Fibroblast of the aortic adventitia (primary cell): ENCODE measurements around the gene TAS1R1. TPM values are rescaled to one million over a fixed set of nuclear protein-coding genes. Genes with fewer than 3 reads are reported as not detected.
A peak's percentile ranks its signal among the peaks of the same experiment; 100 is the strongest.

Experiments used
- DNase-seq: peaks from one replicate; pipeline ENCODE4 v3.0.0-alpha.2; 2010; ENCODE audit warnings: low read depth
- H3K4me3 ChIP-seq: 2 replicates; pipeline ENCODE4 v1.5.1; 2011; ENCODE audit warnings: low read depth, mild to moderate bottlenecking, control low read depth, low read length, moderate library complexity
- CTCF ChIP-seq: IDR thresholded peaks from 2 replicates; pipeline ENCODE4 v1.5.1; 2011; ENCODE audit warnings: mild to moderate bottlenecking, low read length, control low read depth, inconsistent platforms; ENCODE audit not compliant: insufficient read depth
- small RNA-seq: library from RNA; depleted of rRNA; stranded (forward); fragments of <200 nt; gene quantifications from one replicate; pipeline ENCODE3, GENCODE V24; 2012
- total RNA-seq: library from RNA; depleted of rRNA; stranded (reverse); fragments of >200 nt; gene quantifications from 2 replicates; pipeline ENCODE4 v1.2.3, GENCODE V29; 2012; ENCODE audit warnings: low replicate concordance

The TAS1R1 gene
- total RNA-seq, 1 donor, result not detected

- no peak for TF ChIP-seq CTCF
- peak within 1 kb of the TSS; percentile 78 for H3K4me3 ChIP-seq
- peak; percentile 81 for DNase-seq
Observed at GRCh38 chr1:6624710-6625583, 69.8 kb downstream of the TAS1R1 start, which contains the start of gene THAP3. THAP3 (plus strand) TSS chr1:6624868; CDS start chr1:6625219, 351 bp downstream.

GRCh38 chr1:6625584-6626149 lies 70.6 kb downstream of the TAS1R1 start:
- TF ChIP-seq CTCF, result no peak
- H3K4me3 ChIP-seq, result peak overlapping the region; percentile 78
- peak; percentile 78 for DNase-seq

GRCh38 chr1:6627031-6627430 lies 71.9 kb downstream of the TAS1R1 start:
- no peak for DNase-seq
- no peak for TF ChIP-seq CTCF
- H3K4me3 ChIP-seq, result no peak overlapping the region

- DNase-seq, result no peak
- no peak for TF ChIP-seq CTCF
- no peak overlapping the region for H3K4me3 ChIP-seq
Observed at GRCh38 chr1:6627841-6628545, 72.9 kb downstream of the TAS1R1 start.

- no peak for TF ChIP-seq CTCF
- no peak overlapping the region for H3K4me3 ChIP-seq
- DNase-seq, result no peak
Observed at GRCh38 chr1:6628971-6629479, 73.9 kb downstream of the TAS1R1 start.

Small RNAs within 50 kb of the gene (small RNA-seq; reads per million reads assigned to genes)
- gene RNU6-731P, result not detected

Other genes starting within 250 kb of the TAS1R1 start
- 4.8 and 16.0 TPM in 2 replicates for gene ACOT7, start 161.5 kb upstream of the TAS1R1 start, total RNA-seq
- 0.09 and 0.65 TPM in 2 replicates for gene HES2, start 135.4 kb upstream of the TAS1R1 start, total RNA-seq
- not detected in 2 replicates for gene ESPN, start 130.5 kb upstream of the TAS1R1 start, total RNA-seq
- 2.0 and 4.4 TPM in 2 replicates for gene TNFRSF25, start 89.1 kb upstream of the TAS1R1 start, total RNA-seq
- gene PLEKHG5, start 63.6 kb upstream of the TAS1R1 start, total RNA-seq, result 3.8 and 5.1 TPM in 2 replicates
- 32.0 and 44.9 TPM in 2 replicates for gene NOL9, start 794 bp upstream of the TAS1R1 start, total RNA-seq
- 7.7 and 26.4 TPM in 2 replicates for gene ZBTB48, start 24.7 kb downstream of the TAS1R1 start, total RNA-seq
- gene KLHL21, start 47.6 kb downstream of the TAS1R1 start, total RNA-seq, result 40.8 and 78.4 TPM in 2 replicates
- 14.7 and 24.3 TPM in 2 replicates for gene PHF13, start 58.4 kb downstream of the TAS1R1 start, total RNA-seq
- gene THAP3, start 69.6 kb downstream of the TAS1R1 start, total RNA-seq, result 9.2 and 11.3 TPM in 2 replicates
- gene DNAJC11, start 146.5 kb downstream of the TAS1R1 start, total RNA-seq, result 29.5 and 106 TPM in 2 replicates
- 66.6 and 91.9 TPM in 2 replicates for gene CAMTA1, start 230.1 kb downstream of the TAS1R1 start, total RNA-seq